Liver (tissue), 9 donors: Measurements from ENCODE around the gene TTC23. TPM values are rescaled to one million over a fixed set of nuclear protein-coding genes. Genes with fewer than 3 reads are reported as not detected.

Experiments used
- DNase-seq: peaks from one replicate; pipeline ENCODE4 v3.0.0-alpha.2; 2017; ENCODE audit warnings: low spot score
- H3K27ac ChIP-seq, 2 donors: one replicate each; pipeline ENCODE4 v1.7.0; 2013; ENCODE audit warnings: inconsistent platforms in 2 of 2, low read length in 2 of 2, control low read depth in 1 of 2, low read depth in 1 of 2, mild to moderate bottlenecking in 1 of 2
- H3K27me3 ChIP-seq, 4 donors: one replicate each; pipeline versions ENCODE4 v1.6.1 to v1.7.0; 2013; ENCODE audit warnings: low read length in 3 of 4, inconsistent platforms in 1 of 4, mild to moderate bottlenecking in 1 of 4, moderate library complexity in 1 of 4; ENCODE audit not compliant: control insufficient read depth in 4 of 4, insufficient read depth in 4 of 4
- H3K36me3 ChIP-seq, 4 donors: one replicate each; pipeline versions ENCODE4 v1.6.1 to v1.7.0; 2013; ENCODE audit warnings: low read length in 3 of 4, mild to moderate bottlenecking in 3 of 4, low read depth in 1 of 4, moderate library complexity in 1 of 4; ENCODE audit not compliant: control insufficient read depth in 4 of 4, insufficient read depth in 3 of 4
- H3K4me1 ChIP-seq, 4 donors: one replicate each; pipeline versions ENCODE4 v1.6.1 to v1.7.0; 2013; ENCODE audit warnings: low read length in 3 of 4, mild to moderate bottlenecking in 3 of 4, moderate library complexity in 1 of 4; ENCODE audit not compliant: control insufficient read depth in 4 of 4, insufficient read depth in 4 of 4
- H3K4me3 ChIP-seq, 3 donors: one replicate each; pipeline versions ENCODE4 v1.6.1 to v1.7.0; 2013; ENCODE audit warnings: low read length in 3 of 3, control low read depth in 1 of 3, low read depth in 1 of 3, mild to moderate bottlenecking in 1 of 3
- H3K9ac ChIP-seq, 2 donors: one replicate each; pipeline ENCODE4 v1.7.0; 2013; ENCODE audit warnings: low read length in 2 of 2, mild to moderate bottlenecking in 2 of 2, moderate library complexity in 2 of 2, control low read depth in 1 of 2, low read depth in 1 of 2
- H3K9me3 ChIP-seq, 4 donors: one replicate each; pipeline versions ENCODE4 v1.6.1 to v1.7.0; 2013; ENCODE audit warnings: low read length in 3 of 4; ENCODE audit not compliant: control insufficient read depth in 4 of 4
- EGR1 ChIP-seq, 2 donors: IDR thresholded peaks; 2 replicates each; pipeline ENCODE4 v1.6.1; 2016 to 2018; ENCODE audit warnings: antibody characterized with exemption in 2 of 2, low read depth in 2 of 2
- FOXA1 ChIP-seq: IDR thresholded peaks from 2 replicates; pipeline ENCODE4 v1.6.1; 2016; ENCODE audit warnings: antibody characterized with exemption
- FOXA2 ChIP-seq: IDR thresholded peaks from 2 replicates; pipeline ENCODE4 v1.6.1; 2016; ENCODE audit warnings: antibody characterized with exemption
- GABPA ChIP-seq, 2 donors: IDR thresholded peaks in 1 of 2; conservative IDR thresholded peaks in 1 of 2; 2 replicates each; pipeline ENCODE4 v1.6.1; 2016; ENCODE audit warnings: antibody characterized with exemption in 2 of 2, mild to moderate bottlenecking in 1 of 2, moderate library complexity in 1 of 2
- HNF4A ChIP-seq, 2 donors: conservative IDR thresholded peaks; 2 replicates each; pipeline ENCODE4 v1.6.1; 2016; ENCODE audit warnings: antibody characterized with exemption in 2 of 2, mild to moderate bottlenecking in 2 of 2
- HNF4G ChIP-seq: IDR thresholded peaks from 2 replicates; pipeline ENCODE4 v1.6.1; 2016; ENCODE audit warnings: antibody characterized with exemption
- JUND ChIP-seq, 2 donors: IDR thresholded peaks; 2 replicates each; pipeline ENCODE4 v1.6.1; 2016; ENCODE audit warnings: antibody characterized with exemption in 2 of 2
- NR2F2 ChIP-seq: IDR thresholded peaks from 2 replicates; pipeline ENCODE4 v1.6.1; 2016; ENCODE audit warnings: antibody characterized with exemption
- RAD21 ChIP-seq, 2 donors: IDR thresholded peaks; 2 replicates each; pipeline ENCODE4 v1.6.1; 2016; ENCODE audit warnings: antibody characterized with exemption in 2 of 2, mild to moderate bottlenecking in 2 of 2
- RXRA ChIP-seq, 2 donors: IDR thresholded peaks; 2 replicates each; pipeline ENCODE4 v1.6.1; 2017 to 2018; ENCODE audit warnings: antibody characterized with exemption in 2 of 2, mild to moderate bottlenecking in 1 of 2
- SP1 ChIP-seq: IDR thresholded peaks from 2 replicates; pipeline ENCODE4 v1.6.1; 2018; ENCODE audit warnings: antibody characterized with exemption, mild to moderate bottlenecking
- TAF1 ChIP-seq: conservative IDR thresholded peaks from 2 replicates; pipeline ENCODE4 v1.6.1; 2016; ENCODE audit warnings: antibody characterized with exemption, mild to moderate bottlenecking
- YY1 ChIP-seq: IDR thresholded peaks from 2 replicates; pipeline ENCODE4 v1.6.1; 2016; ENCODE audit warnings: antibody characterized with exemption, mild to moderate bottlenecking
- WGBS: extraction: QIAGEN DNeasy Blood & Tissue Kit; methylation state at CpG from one replicate; pipeline ENCODE4 v1.1.7; 2013; 5-methylcytosine and 5-hydroxymethylcytosine counted together
- polyA plus RNA-seq, 2 donors: library from polyadenylated mRNA; stranded (reverse) in 1 of 2; unstranded in 1 of 2; fragments of 200-250 nt in 1 of 2; fragments of >200 nt in 1 of 2; fragmentation: Nextera tagmentation in 1 of 2; extraction: Ambion mirVana in 1 of 2; gene quantifications; one replicate each; pipeline versions ENCODE4 v1.2.1 to v1.2.3, GENCODE V29; 2013 to 2015
- total RNA-seq, 2 donors: library from RNA; depleted of rRNA; stranded (reverse); fragments of >200 nt; gene quantifications; one replicate each; pipeline ENCODE4 v1.2.3, GENCODE V29; 2014
- TF ChIP-seq, protein P1 (sequence below): IDR thresholded peaks from 2 replicates; pipeline ENCODE4 v1.6.1; 2016; ENCODE audit warnings: antibody characterized with exemption
- TF ChIP-seq, protein P2 (sequence below): IDR thresholded peaks from 2 replicates; pipeline ENCODE4 v1.6.1; 2016; ENCODE audit warnings: antibody characterized with exemption
- TF ChIP-seq, protein P3 (sequence below): fragments of 150-350 bp; IDR thresholded peaks from 2 replicates; pipeline ENCODE4 v1.5.1; 2017; ENCODE audit warnings: improper control_type of control experiment, low read depth, low read length; ENCODE audit not compliant: missing input control
- TF ChIP-seq, protein P4 (sequence below): IDR thresholded peaks from 2 replicates; pipeline ENCODE4 v1.6.1; 2016; ENCODE audit warnings: antibody characterized with exemption
- TF ChIP-seq, protein P5 (sequence below): IDR thresholded peaks from 2 replicates; pipeline ENCODE4 v1.6.1; 2016; ENCODE audit warnings: antibody characterized with exemption, mild to moderate bottlenecking
- donor health status: healthy.
- donor health status: healthy.
- donor health status: healthy.
- donor health status: healthy.
- donor health status: healthy.

The TTC23 gene
- total and polyA plus RNA-seq, 4 donors, result 3.7 to 12.3 (median 7.2) TPM

DNA sequence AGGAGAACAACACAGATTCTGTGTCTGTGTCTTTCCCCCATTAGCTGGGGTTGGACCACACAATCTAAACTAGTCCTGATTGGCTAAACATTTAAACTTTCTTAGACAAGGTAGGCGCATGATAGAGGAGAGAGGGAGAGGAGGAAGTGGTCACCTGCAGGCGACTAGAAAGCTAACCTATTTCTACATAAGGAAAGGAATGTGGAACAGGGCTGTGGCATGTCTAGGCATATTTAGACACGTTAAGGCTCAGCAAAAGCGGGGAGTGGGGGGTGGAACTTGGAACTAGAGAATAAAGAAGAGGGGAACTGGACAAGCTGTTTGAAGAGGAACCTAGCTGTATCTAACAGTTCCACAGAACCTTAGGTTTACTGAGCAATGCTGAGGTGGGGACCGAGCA is 14.7 kb upstream of the TTC23 start (continued):
- TF ChIP-seq, protein P1, sequence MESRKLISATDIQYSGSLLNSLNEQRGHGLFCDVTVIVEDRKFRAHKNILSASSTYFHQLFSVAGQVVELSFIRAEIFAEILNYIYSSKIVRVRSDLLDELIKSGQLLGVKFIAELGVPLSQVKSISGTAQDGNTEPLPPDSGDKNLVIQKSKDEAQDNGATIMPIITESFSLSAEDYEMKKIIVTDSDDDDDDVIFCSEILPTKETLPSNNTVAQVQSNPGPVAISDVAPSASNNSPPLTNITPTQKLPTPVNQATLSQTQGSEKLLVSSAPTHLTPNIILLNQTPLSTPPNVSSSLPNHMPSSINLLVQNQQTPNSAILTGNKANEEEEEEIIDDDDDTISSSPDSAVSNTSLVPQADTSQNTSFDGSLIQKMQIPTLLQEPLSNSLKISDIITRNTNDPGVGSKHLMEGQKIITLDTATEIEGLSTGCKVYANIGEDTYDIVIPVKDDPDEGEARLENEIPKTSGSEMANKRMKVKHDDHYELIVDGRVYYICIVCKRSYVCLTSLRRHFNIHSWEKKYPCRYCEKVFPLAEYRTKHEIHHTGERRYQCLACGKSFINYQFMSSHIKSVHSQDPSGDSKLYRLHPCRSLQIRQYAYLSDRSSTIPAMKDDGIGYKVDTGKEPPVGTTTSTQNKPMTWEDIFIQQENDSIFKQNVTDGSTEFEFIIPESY, result no peak
- TF ChIP-seq, protein P2, sequence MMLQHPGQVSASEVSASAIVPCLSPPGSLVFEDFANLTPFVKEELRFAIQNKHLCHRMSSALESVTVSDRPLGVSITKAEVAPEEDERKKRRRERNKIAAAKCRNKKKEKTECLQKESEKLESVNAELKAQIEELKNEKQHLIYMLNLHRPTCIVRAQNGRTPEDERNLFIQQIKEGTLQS, result no peak

DNA sequence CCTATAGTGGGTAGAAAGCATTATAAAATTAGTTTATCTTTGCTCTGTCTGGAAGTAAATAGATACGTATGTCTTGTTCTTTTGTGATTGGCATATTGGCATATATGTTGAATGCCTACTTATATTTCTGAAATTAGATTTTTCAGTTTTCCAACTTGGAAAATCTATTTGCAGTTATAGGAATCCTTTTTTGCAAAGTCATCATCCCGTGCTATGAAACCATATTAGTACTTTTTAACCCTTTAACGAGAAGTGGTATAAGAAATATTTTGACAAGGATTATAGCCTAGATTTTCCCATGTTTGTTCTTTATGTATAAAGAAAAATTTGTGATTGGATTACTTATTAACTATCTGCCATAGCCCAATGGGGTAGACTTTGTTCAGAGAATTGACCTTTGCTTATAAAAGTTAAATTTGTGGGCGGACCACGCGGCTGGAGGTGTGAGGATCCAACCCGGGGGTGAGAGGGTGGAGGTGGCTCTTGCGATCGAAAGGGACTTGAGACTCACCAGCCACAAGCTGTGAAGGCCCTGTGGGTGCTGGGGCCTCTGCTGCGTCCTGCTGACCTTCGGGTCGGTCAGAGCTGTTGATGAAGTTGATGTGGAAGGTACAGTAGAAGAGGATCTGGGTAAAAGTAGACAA is 7.8 kb upstream of the TTC23 start:
- peaks cover 3 to 33% (median 30%) of the 10 kb centered on the region in 4 donors for H3K4me1 ChIP-seq
- H3K27me3 ChIP-seq, result no peaks in the 10 kb centered on the region
- H3K27ac ChIP-seq, result peak overlapping the region; percentile 56 to 57
- no peaks in the 10 kb centered on the region for H3K9me3 ChIP-seq
- peaks cover 0 to 4% (median 1%) of the 10 kb centered on the region in 4 donors for H3K36me3 ChIP-seq
- H3K9ac ChIP-seq, result peak overlapping the region in 1 of 2 donors; percentile 60
- 44% methylated on average over 12 of the region's 12 CpGs for WGBS
- no peak for TF ChIP-seq TAF1
- TF ChIP-seq, protein P1, result peak; percentile 64
- TF ChIP-seq, protein P2, result no peak
- peak in 1 of 2 donors; percentile 7 for TF ChIP-seq RAD21 (IDR thresholded peaks at IDR 0.05)
- no peak for TF ChIP-seq FOXA1
- peak; percentile 65 for TF ChIP-seq YY1
- TF ChIP-seq SP1, result peak; percentile 76
- TF ChIP-seq HNF4A (conservative IDR thresholded peaks at IDR 0.05), result peak; percentile 92 to 93
- peak; percentile 67 for TF ChIP-seq HNF4G
- TF ChIP-seq JUND (IDR thresholded peaks at IDR 0.05), result peak in 1 of 2 donors; percentile 38
- peak; percentile 61 to 70 for TF ChIP-seq RXRA (IDR thresholded peaks at IDR 0.05)
- TF ChIP-seq, protein P3, sequence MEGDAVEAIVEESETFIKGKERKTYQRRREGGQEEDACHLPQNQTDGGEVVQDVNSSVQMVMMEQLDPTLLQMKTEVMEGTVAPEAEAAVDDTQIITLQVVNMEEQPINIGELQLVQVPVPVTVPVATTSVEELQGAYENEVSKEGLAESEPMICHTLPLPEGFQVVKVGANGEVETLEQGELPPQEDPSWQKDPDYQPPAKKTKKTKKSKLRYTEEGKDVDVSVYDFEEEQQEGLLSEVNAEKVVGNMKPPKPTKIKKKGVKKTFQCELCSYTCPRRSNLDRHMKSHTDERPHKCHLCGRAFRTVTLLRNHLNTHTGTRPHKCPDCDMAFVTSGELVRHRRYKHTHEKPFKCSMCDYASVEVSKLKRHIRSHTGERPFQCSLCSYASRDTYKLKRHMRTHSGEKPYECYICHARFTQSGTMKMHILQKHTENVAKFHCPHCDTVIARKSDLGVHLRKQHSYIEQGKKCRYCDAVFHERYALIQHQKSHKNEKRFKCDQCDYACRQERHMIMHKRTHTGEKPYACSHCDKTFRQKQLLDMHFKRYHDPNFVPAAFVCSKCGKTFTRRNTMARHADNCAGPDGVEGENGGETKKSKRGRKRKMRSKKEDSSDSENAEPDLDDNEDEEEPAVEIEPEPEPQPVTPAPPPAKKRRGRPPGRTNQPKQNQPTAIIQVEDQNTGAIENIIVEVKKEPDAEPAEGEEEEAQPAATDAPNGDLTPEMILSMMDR, result no peak
- TF ChIP-seq, protein P4, sequence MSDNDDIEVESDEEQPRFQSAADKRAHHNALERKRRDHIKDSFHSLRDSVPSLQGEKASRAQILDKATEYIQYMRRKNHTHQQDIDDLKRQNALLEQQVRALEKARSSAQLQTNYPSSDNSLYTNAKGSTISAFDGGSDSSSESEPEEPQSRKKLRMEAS, result peak; percentile 78
- TF ChIP-seq EGR1 (IDR thresholded peaks at IDR 0.05; ENCODE audit: low read depth in 2 of 2), result peak in 1 of 2 donors; percentile 71
- TF ChIP-seq GABPA (IDR thresholded peaks at IDR 0.05 in 1 of 2, conservative IDR thresholded peaks at IDR 0.05 in 1 of 2), result peak in 1 of 2 donors; percentile 32
- TF ChIP-seq, protein P5, sequence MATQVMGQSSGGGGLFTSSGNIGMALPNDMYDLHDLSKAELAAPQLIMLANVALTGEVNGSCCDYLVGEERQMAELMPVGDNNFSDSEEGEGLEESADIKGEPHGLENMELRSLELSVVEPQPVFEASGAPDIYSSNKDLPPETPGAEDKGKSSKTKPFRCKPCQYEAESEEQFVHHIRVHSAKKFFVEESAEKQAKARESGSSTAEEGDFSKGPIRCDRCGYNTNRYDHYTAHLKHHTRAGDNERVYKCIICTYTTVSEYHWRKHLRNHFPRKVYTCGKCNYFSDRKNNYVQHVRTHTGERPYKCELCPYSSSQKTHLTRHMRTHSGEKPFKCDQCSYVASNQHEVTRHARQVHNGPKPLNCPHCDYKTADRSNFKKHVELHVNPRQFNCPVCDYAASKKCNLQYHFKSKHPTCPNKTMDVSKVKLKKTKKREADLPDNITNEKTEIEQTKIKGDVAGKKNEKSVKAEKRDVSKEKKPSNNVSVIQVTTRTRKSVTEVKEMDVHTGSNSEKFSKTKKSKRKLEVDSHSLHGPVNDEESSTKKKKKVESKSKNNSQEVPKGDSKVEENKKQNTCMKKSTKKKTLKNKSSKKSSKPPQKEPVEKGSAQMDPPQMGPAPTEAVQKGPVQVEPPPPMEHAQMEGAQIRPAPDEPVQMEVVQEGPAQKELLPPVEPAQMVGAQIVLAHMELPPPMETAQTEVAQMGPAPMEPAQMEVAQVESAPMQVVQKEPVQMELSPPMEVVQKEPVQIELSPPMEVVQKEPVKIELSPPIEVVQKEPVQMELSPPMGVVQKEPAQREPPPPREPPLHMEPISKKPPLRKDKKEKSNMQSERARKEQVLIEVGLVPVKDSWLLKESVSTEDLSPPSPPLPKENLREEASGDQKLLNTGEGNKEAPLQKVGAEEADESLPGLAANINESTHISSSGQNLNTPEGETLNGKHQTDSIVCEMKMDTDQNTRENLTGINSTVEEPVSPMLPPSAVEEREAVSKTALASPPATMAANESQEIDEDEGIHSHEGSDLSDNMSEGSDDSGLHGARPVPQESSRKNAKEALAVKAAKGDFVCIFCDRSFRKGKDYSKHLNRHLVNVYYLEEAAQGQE, result peak; percentile 62
- TF ChIP-seq NR2F2, result peak; percentile 33
- TF ChIP-seq FOXA2, result no peak
- peak; percentile 40 for DNase-seq
- H3K4me3 ChIP-seq, result no peak overlapping the region
